ENCODE results near the gene GEMIN5.
A peak's percentile ranks its signal among the peaks of the same experiment; 100 is the strongest.
"Not testable (repeated sequence)": the region's sequence is repeated elsewhere in the genome, so short reads cannot be mapped to it uniquely, and the experiment has no call there.

GEMIN5 gene
- long read RNA-seq, full-length matches to known transcripts: 10 of 83 reads
- long read RNA-seq, partial matches to known transcripts: 63 of 83 reads
- long read RNA-seq, other reads (novel, unspliced or antisense): 10 of 83 reads

- Histone ChIP-seq H3K4me3 (replicated peaks; ENCODE audit: insufficient read depth, low read length) (peak within 1 kb of the TSS; percentile 98), H3K27ac (replicated peaks) (peak within 1 kb of the TSS; percentile 72), H3K27me3 (ENCODE audit: insufficient read depth, poor library complexity, severe bottlenecking) (no peaks in the 10 kb centered on the region)
- peak; percentile 83 to 84 for DNase-seq (ENCODE audit: low read depth in 1 of 2, low spot score in 1 of 2)
- peak; percentile 45 for TF ChIP-seq POLR2AphosphoS5 (IDR thresholded peaks at IDR 0.05; ENCODE audit: low read depth)
- no peak for TF ChIP-seq REST (IDR thresholded peaks at IDR 0.05; ENCODE audit: insufficient replicate concordance, low read depth)
These were observed at the start of gene GEMIN5 for GRCh38 chr5:154937718-154938466. Gene GEMIN5 (minus strand): TSS chr5:154938211. CDS start chr5:154938133, 78 bp downstream.

- DNase-seq (ENCODE audit: low read depth in 1 of 2, low spot score in 1 of 2): no peak
- TF ChIP-seq GABPA (IDR thresholded peaks at IDR 0.05; ENCODE audit: low read depth): no peak
- TF ChIP-seq CTCF (IDR thresholded peaks at IDR 0.05; ENCODE audit: insufficient read depth, low read length): no peak
- TF ChIP-seq SPI1 (IDR thresholded peaks at IDR 0.05; ENCODE audit: borderline replicate concordance, low read depth): no peak
- no peak for TF ChIP-seq POLR2AphosphoS5 (IDR thresholded peaks at IDR 0.05; ENCODE audit: low read depth)
- no peak for TF ChIP-seq REST (IDR thresholded peaks at IDR 0.05; ENCODE audit: insufficient replicate concordance, low read depth)
- Histone ChIP-seq H3K27ac (replicated peaks) (no peak overlapping the region), H3K4me3 (replicated peaks; ENCODE audit: insufficient read depth, low read length) (no peak overlapping the region), H3K27me3 (ENCODE audit: insufficient read depth, poor library complexity, severe bottlenecking) (no peaks in the 10 kb centered on the region)
These were observed 48.1 kb upstream of the GEMIN5 start for GRCh38 chr5:154986151-154986550.

- TF ChIP-seq REST (IDR thresholded peaks at IDR 0.05; ENCODE audit: insufficient replicate concordance, low read depth): no peak
- no peak for TF ChIP-seq GABPA (IDR thresholded peaks at IDR 0.05; ENCODE audit: low read depth)
- no peak for TF ChIP-seq CTCF (IDR thresholded peaks at IDR 0.05; ENCODE audit: insufficient read depth, low read length)
- no peak for TF ChIP-seq POLR2AphosphoS5 (IDR thresholded peaks at IDR 0.05; ENCODE audit: low read depth)
- TF ChIP-seq SPI1 (IDR thresholded peaks at IDR 0.05; ENCODE audit: borderline replicate concordance, low read depth): no peak
These were observed 47.0 kb upstream of the GEMIN5 start for GRCh38 chr5:154984946-154985516.

GRCh38 chr5:154978294-154978693 lies 40.3 kb upstream of the GEMIN5 start:
- H3K4me3 ChIP-seq (replicated peaks; ENCODE audit: insufficient read depth, low read length); H3K27me3 ChIP-seq (ENCODE audit: insufficient read depth, poor library complexity, severe bottlenecking); H3K27ac ChIP-seq (replicated peaks); DNase-seq (ENCODE audit: low read depth in 1 of 2, low spot score in 1 of 2): not testable (repeated sequence)

More at GRCh38 chr5:154984946-154985516, 47.0 kb upstream of the GEMIN5 start:
- no peaks in the 10 kb centered on the region for H3K27me3 ChIP-seq (ENCODE audit: insufficient read depth, poor library complexity, severe bottlenecking)
- H3K27ac ChIP-seq (replicated peaks): no peak overlapping the region
- no peak overlapping the region for H3K4me3 ChIP-seq (replicated peaks; ENCODE audit: insufficient read depth, low read length)
- DNase-seq (ENCODE audit: low read depth in 1 of 2, low spot score in 1 of 2): no peak

All from HL-60 (cell line).